WTC11 (cell line): Measurements from ENCODE around the gene CDH9. TPM values are rescaled to one million over a fixed set of nuclear protein-coding genes. Genes with fewer than 3 reads are reported as not detected.

ENCODE experiments used
- ATAC-seq: fragments of 200-7000 bp; cut with Tn5 transposase; 2 replicates; pipeline ENCODE4 v1.10.0; 2021; ENCODE audit warnings: mild to moderate bottlenecking, moderate library complexity
- CTCF ChIA-PET: fragments of 300-600 bp; sonication (Branson Sonifier 250); formaldehyde crosslinking; loops from one replicate; lab custom pipeline; 2021; ENCODE audit warnings: antibody characterized with exemption; lab: Charles Lee
- POLR2A ChIA-PET: fragments of 350-600 bp; sonication (Branson Sonifier 250); formaldehyde crosslinking; loops from one replicate; lab custom pipeline; 2021; ENCODE audit warnings: antibody characterized with exemption; lab: Charles Lee
- DNase-seq: peaks from one replicate; pipeline ENCODE4 v3.0.0; 2021; ENCODE audit warnings: low spot score
- H3K27ac Mint-ChIP-seq: 2 replicates; pipeline ENCODE4 v1.8.0; 2021; ENCODE audit warnings: mixed read lengths
- H3K27me3 Mint-ChIP-seq: 2 replicates; pipeline ENCODE4 v1.8.0; 2021; ENCODE audit warnings: low read depth, mild to moderate bottlenecking, moderate library complexity, mixed read lengths
- H3K36me3 Mint-ChIP-seq: 2 replicates; pipeline ENCODE4 v1.8.0; 2021; ENCODE audit warnings: mixed read lengths
- H3K4me1 Mint-ChIP-seq: 2 replicates; pipeline ENCODE4 v1.8.0; 2022; ENCODE audit warnings: mixed read lengths
- H3K4me3 Mint-ChIP-seq: 2 replicates; pipeline ENCODE4 v1.8.0; 2021; ENCODE audit warnings: mild to moderate bottlenecking, moderate library complexity, mixed read lengths
- H3K9me3 Mint-ChIP-seq: 2 replicates; pipeline ENCODE4 v1.8.0; 2021; ENCODE audit warnings: mixed read lengths
- ATF1 ChIP-seq: sonication (generic); formaldehyde crosslinking; IDR thresholded peaks from 2 replicates; pipeline ENCODE4 v1.8.1; 2023; ENCODE audit warnings: mild to moderate bottlenecking, moderate library complexity, missing genetic modification reagents
- ATF3 ChIP-seq: sonication (generic); formaldehyde crosslinking; conservative IDR thresholded peaks from 2 replicates; pipeline ENCODE4 v1.8.1; 2022; ENCODE audit warnings: mild to moderate bottlenecking, missing genetic modification reagents
- CBFB ChIP-seq: sonication (generic); formaldehyde crosslinking; IDR thresholded peaks from 2 replicates; pipeline ENCODE4 v1.8.1; 2022; ENCODE audit warnings: mild to moderate bottlenecking, low read depth, missing genetic modification reagents
- E2F5 ChIP-seq: sonication (generic); formaldehyde crosslinking; IDR thresholded peaks from 2 replicates; pipeline ENCODE4 v1.8.1; 2022; ENCODE audit warnings: mild to moderate bottlenecking, moderate library complexity, missing genetic modification reagents
- ELF4 ChIP-seq: sonication (generic); formaldehyde crosslinking; IDR thresholded peaks from 2 replicates; pipeline ENCODE4 v1.8.1; 2022; ENCODE audit warnings: low read depth, mild to moderate bottlenecking, moderate library complexity, missing genetic modification reagents
- GRHL2 ChIP-seq: fragments of 250-450 bp; sonication (Bioruptor Pico); IDR thresholded peaks from 2 replicates; pipeline ENCODE4 v1.8.0; 2022; ENCODE audit warnings: mild to moderate bottlenecking, moderate library complexity; ENCODE audit not compliant: insufficient replicate concordance, severe bottlenecking
- JAZF1 ChIP-seq: fragments of 250-450 bp; sonication (Bioruptor Pico); IDR thresholded peaks from 2 replicates; pipeline ENCODE4 v1.9.0; 2021; ENCODE audit warnings: moderate library complexity, mild to moderate bottlenecking, inconsistent platforms
- JUN ChIP-seq: sonication (generic); formaldehyde crosslinking; IDR thresholded peaks from 2 replicates; pipeline ENCODE4 v1.8.0; 2023; ENCODE audit warnings: mild to moderate bottlenecking, missing genetic modification reagents
- MXD4 ChIP-seq: fragments of 250-450 bp; sonication (Bioruptor Pico); IDR thresholded peaks from 2 replicates; pipeline ENCODE4 v1.8.0; 2021; ENCODE audit warnings: mild to moderate bottlenecking, moderate library complexity, borderline replicate concordance
- NFATC4 ChIP-seq: fragments of 250-450 bp; sonication (Bioruptor Pico); IDR thresholded peaks from 2 replicates; pipeline ENCODE4 v1.9.0; 2021; ENCODE audit warnings: mild to moderate bottlenecking
- ZNF232 ChIP-seq: sonication (generic); formaldehyde crosslinking; IDR thresholded peaks from 2 replicates; pipeline ENCODE4 v1.8.0; 2022; ENCODE audit warnings: mild to moderate bottlenecking, missing genetic modification reagents
- ZNF317 ChIP-seq: sonication (generic); formaldehyde crosslinking; IDR thresholded peaks from 2 replicates; pipeline ENCODE4 v1.8.1; 2023; ENCODE audit warnings: low read depth, mild to moderate bottlenecking, moderate library complexity, missing genetic modification reagents, borderline replicate concordance
- ZNF396 ChIP-seq: fragments of 250-450 bp; sonication (Bioruptor Pico); IDR thresholded peaks from 2 replicates; pipeline ENCODE4 v1.8.0; 2021; ENCODE audit warnings: mild to moderate bottlenecking, moderate library complexity, borderline replicate concordance
- ZNF423 ChIP-seq: fragments of 250-450 bp; sonication (Bioruptor Pico); IDR thresholded peaks from 2 replicates; pipeline ENCODE4 v2.1.2; 2022; ENCODE audit warnings: mild to moderate bottlenecking, moderate library complexity
- total RNA-seq: library from RNA; stranded (reverse); gene quantifications from 3 replicates; pipeline ENCODE4 v1.2.3, GENCODE V29; 2021
- TF ChIP-seq, protein P1 (sequence below): sonication (generic); formaldehyde crosslinking; IDR thresholded peaks from 2 replicates; pipeline ENCODE4 v1.8.1; 2022; ENCODE audit warnings: mild to moderate bottlenecking, missing genetic modification reagents, moderate library complexity, borderline replicate concordance
- TF ChIP-seq, protein P2 (sequence below): sonication (generic); formaldehyde crosslinking; conservative IDR thresholded peaks from 2 replicates; pipeline ENCODE4 v1.8.1; 2023; ENCODE audit warnings: mild to moderate bottlenecking, low read depth, missing genetic modification reagents, moderate library complexity
- TF ChIP-seq, protein P3 (sequence below): fragments of 250-450 bp; sonication (Bioruptor Pico); IDR thresholded peaks from 2 replicates; pipeline ENCODE4 v1.8.0; 2021; ENCODE audit warnings: mild to moderate bottlenecking

CDH9 gene
- total RNA-seq, 1 experiment from 2014 or later: 0.48 TPM

DNA sequence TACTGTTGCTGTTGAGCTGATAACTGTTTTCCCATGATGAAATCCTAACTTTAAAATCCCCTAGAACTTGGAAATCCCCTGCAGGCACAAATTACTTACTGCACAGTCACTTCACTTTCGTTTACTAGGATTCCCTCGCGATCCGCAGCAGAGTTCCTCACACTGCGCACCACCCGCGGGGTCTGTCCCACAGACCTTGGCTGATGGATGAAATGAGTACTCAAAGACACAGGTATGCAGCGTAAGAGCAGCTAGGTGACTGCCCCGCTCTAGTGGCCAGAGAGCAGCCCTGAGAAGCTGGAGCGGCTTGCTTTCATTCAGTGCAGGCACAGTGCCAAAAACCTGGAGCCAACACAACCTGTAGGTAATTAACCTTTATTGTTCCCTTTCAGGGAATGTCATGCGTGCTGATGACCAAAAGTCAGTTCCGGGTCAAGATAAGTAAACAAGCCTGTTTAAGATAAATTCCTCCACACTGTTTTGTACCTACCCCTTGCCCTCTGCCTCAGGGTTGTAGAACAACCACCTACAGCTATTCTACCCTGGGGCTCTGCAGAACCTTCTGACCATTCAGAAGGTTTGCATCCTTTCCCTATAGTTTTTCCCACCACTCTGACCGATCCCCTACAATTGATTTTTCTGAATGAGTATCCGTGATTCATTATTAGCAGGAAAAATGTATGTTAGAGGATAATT lies 191.2 kb downstream of the CDH9 start:
- DNase-seq (peak; percentile 17), ATAC-seq (peak; percentile 56)
- Mint-ChIP-seq H3K9me3 (peaks cover 28% of the 10 kb centered on the region), H3K27ac (no peak overlapping the region), H3K27me3 (no peaks in the 10 kb centered on the region), H3K36me3 (peaks cover 13% of the 10 kb centered on the region), H3K4me1 (peaks cover 14% of the 10 kb centered on the region), H3K4me3 (no peak overlapping the region)
- TF ChIP-seq ELF4 (CRISPR knock-in tag) (no peak), GRHL2 (CRISPR knock-in tag) (no peak), JAZF1 (CRISPR knock-in tag) (no peak), ATF1 (no peak), ATF3 (CRISPR knock-in tag) (no peak), CBFB (CRISPR knock-in tag) (no peak), ZNF317 (CRISPR knock-in tag) (no peak), NFATC4 (CRISPR knock-in tag) (no peak), ZNF396 (CRISPR knock-in tag) (no peak), ZNF232 (CRISPR knock-in tag) (no peak), JUN (CRISPR knock-in tag) (no peak), E2F5 (CRISPR knock-in tag) (no peak), MXD4 (no peak)
- TF ChIP-seq, protein P1, sequence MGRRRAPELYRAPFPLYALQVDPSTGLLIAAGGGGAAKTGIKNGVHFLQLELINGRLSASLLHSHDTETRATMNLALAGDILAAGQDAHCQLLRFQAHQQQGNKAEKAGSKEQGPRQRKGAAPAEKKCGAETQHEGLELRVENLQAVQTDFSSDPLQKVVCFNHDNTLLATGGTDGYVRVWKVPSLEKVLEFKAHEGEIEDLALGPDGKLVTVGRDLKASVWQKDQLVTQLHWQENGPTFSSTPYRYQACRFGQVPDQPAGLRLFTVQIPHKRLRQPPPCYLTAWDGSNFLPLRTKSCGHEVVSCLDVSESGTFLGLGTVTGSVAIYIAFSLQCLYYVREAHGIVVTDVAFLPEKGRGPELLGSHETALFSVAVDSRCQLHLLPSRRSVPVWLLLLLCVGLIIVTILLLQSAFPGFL (CRISPR knock-in tag): no peak
- TF ChIP-seq, protein P2, sequence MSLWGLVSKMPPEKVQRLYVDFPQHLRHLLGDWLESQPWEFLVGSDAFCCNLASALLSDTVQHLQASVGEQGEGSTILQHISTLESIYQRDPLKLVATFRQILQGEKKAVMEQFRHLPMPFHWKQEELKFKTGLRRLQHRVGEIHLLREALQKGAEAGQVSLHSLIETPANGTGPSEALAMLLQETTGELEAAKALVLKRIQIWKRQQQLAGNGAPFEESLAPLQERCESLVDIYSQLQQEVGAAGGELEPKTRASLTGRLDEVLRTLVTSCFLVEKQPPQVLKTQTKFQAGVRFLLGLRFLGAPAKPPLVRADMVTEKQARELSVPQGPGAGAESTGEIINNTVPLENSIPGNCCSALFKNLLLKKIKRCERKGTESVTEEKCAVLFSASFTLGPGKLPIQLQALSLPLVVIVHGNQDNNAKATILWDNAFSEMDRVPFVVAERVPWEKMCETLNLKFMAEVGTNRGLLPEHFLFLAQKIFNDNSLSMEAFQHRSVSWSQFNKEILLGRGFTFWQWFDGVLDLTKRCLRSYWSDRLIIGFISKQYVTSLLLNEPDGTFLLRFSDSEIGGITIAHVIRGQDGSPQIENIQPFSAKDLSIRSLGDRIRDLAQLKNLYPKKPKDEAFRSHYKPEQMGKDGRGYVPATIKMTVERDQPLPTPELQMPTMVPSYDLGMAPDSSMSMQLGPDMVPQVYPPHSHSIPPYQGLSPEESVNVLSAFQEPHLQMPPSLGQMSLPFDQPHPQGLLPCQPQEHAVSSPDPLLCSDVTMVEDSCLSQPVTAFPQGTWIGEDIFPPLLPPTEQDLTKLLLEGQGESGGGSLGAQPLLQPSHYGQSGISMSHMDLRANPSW (CRISPR knock-in tag): no peak
- TF ChIP-seq, protein P3, sequence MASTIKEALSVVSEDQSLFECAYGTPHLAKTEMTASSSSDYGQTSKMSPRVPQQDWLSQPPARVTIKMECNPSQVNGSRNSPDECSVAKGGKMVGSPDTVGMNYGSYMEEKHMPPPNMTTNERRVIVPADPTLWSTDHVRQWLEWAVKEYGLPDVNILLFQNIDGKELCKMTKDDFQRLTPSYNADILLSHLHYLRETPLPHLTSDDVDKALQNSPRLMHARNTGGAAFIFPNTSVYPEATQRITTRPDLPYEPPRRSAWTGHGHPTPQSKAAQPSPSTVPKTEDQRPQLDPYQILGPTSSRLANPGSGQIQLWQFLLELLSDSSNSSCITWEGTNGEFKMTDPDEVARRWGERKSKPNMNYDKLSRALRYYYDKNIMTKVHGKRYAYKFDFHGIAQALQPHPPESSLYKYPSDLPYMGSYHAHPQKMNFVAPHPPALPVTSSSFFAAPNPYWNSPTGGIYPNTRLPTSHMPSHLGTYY (CRISPR knock-in tag): no peak
- CTCF ChIA-PET: interaction anchor here (1.0 kb wide), 1 partner anchor 17 kb away, joined by 3 read pairs; no protein-coding TSS in a partner anchor
- POLR2A ChIA-PET: no interaction called here

- ChIA-PET CTCF (no interaction called here), POLR2A (no interaction called here)
- ATAC-seq (no peak), DNase-seq (no peak)
- Mint-ChIP-seq H3K9me3 (peaks cover 17% of the 10 kb centered on the region), H3K27me3 (no peaks in the 10 kb centered on the region), H3K27ac (no peak overlapping the region), H3K4me3 (no peak overlapping the region), H3K4me1 (peaks cover 14% of the 10 kb centered on the region), H3K36me3 (peaks cover 4% of the 10 kb centered on the region)
- TF ChIP-seq ZNF423 (CRISPR knock-in tag): no peak
- no peak for TF ChIP-seq JUN (CRISPR knock-in tag)
These were observed 194.7 kb downstream of the CDH9 start for GRCh38 chr5:26843677-26844076.
